ENCODE results near the gene EDAR.

- TF ChIP-seq CTCF (conservative IDR thresholded peaks at IDR 0.05; ENCODE audit: low read depth, low read length): no peak
- TF ChIP-seq FOS (IDR thresholded peaks at IDR 0.05; ENCODE audit: low read depth, low read length): no peak
- no peak for TF ChIP-seq POLR2A (IDR thresholded peaks at IDR 0.05; ENCODE audit: low read depth, low read length)
- TF ChIP-seq RCOR1 (IDR thresholded peaks at IDR 0.05; ENCODE audit: insufficient replicate concordance, low read length): no peak
- TF ChIP-seq SMC3 (IDR thresholded peaks at IDR 0.05; ENCODE audit: low read depth, low read length): no peak
- TF ChIP-seq USF2 (IDR thresholded peaks at IDR 0.05; ENCODE audit: low read depth, low read length): no peak
- no peak for TF ChIP-seq CEBPB (IDR thresholded peaks at IDR 0.05; ENCODE audit: low read depth, low read length)
- TF ChIP-seq ELK1 (IDR thresholded peaks at IDR 0.05; ENCODE audit: borderline replicate concordance, low read depth, low read length): no peak
- no peak for TF ChIP-seq RAD21 (IDR thresholded peaks at IDR 0.05; ENCODE audit: low read length)
- no peak for TF ChIP-seq CHD1 (IDR thresholded peaks at IDR 0.05; ENCODE audit: low read depth, low read length)
These were observed 28.0 kb upstream of the EDAR start for GRCh38 chr2:109017017-109017416.

Measured in IMR-90 (cell line).